Mononuclear cell (primary cell): ENCODE results near the gene HEYL. TPM values are rescaled to one million over a fixed set of nuclear protein-coding genes. Genes with fewer than 3 reads are reported as not detected.
A peak's percentile ranks its signal among the peaks of the same experiment; 100 is the strongest.

Experiments
- H3K27me3 ChIP-seq: 2 replicates; pipeline ENCODE4 v1.6.0; 2011; ENCODE audit warnings: low read length, control low read depth; ENCODE audit not compliant: insufficient read depth
- H3K4me1 ChIP-seq: 2 replicates; pipeline ENCODE4 v1.5.1; 2011; ENCODE audit warnings: mild to moderate bottlenecking, low read length, control low read depth; ENCODE audit not compliant: insufficient read depth
- H3K4me3 ChIP-seq: 2 replicates; pipeline ENCODE4 v1.5.1; 2011; ENCODE audit warnings: mild to moderate bottlenecking, low read length, moderate library complexity
- H3K9me3 ChIP-seq: 2 replicates; pipeline ENCODE4 v1.5.1; 2011; ENCODE audit warnings: low read depth, mild to moderate bottlenecking, control low read depth, low read length
- total RNA-seq: library from RNA; depleted of rRNA; stranded (reverse); fragments of >200 nt; gene quantifications from one replicate; pipeline ENCODE4 v1.2.3, GENCODE V29; 2012

HEYL gene
- not detected for total RNA-seq

DNA sequence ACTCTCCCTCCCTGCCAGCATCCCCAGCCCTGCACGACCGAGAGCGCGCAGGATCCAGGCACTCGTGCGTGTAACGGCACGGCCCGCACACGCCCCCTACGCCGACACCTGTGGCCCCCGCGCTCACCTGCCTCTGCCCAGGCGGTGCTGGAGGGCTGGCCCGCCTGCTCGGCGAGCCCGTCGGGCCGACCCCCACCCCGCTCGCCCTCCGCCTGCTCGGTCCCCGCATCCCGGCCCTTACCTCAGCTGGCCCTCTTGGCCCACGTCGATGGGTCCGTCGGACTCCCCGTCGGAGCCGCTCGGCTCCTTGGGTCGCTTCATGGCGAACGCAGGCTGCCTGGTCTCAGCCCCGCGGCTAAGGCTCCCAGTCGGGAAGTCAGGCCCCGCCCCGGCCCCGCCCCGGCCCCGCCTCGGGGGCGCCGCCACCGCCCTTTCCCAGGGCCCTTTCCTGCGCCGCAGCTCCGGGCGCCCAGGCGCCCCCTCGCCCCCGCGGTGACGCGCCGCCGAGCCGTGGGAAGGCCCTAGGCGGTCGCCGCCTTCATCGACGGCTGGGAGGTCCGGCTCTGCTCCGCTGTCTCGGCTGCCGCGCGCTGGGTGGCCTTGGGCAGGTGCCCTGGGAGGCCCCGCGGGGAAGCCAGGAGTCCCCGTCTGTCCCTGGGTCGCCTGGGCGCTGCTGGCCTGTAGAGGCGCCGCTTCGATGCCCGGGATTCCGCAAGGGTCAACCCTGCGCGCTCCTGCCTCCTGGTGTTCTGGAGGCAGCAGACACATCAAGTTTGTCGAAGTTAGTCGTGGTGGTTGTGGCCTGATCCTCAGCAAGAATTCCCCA, at the start of gene HEYL:
Gene HEYL (minus strand): TSS at position 339 of the 826 bp plus-strand sequence. CDS start 18 bp downstream, at position 321.
- peak within 1 kb of the TSS; percentile 10 for H3K4me3 ChIP-seq
- peaks cover 21% of the 10 kb centered on the region for H3K27me3 ChIP-seq
- H3K4me1 ChIP-seq, result peaks cover 6% of the 10 kb centered on the region
- no peaks in the 10 kb centered on the region for H3K9me3 ChIP-seq

- peaks cover 66% of the 10 kb centered on the region for H3K27me3 ChIP-seq
- H3K4me1 ChIP-seq, result peaks cover 21% of the 10 kb centered on the region
- no peak overlapping the region for H3K4me3 ChIP-seq
- no peaks in the 10 kb centered on the region for H3K9me3 ChIP-seq
Observed at GRCh38 chr1:39689214-39689613, 49.8 kb upstream of the HEYL start.

- Histone ChIP-seq H3K27me3 (peaks cover 63% of the 10 kb centered on the region), H3K4me1 (peaks cover 21% of the 10 kb centered on the region), H3K4me3 (no peak overlapping the region), H3K9me3 (no peaks in the 10 kb centered on the region)
Observed at GRCh38 chr1:39688706-39689105, 49.3 kb upstream of the HEYL start.

DNA sequence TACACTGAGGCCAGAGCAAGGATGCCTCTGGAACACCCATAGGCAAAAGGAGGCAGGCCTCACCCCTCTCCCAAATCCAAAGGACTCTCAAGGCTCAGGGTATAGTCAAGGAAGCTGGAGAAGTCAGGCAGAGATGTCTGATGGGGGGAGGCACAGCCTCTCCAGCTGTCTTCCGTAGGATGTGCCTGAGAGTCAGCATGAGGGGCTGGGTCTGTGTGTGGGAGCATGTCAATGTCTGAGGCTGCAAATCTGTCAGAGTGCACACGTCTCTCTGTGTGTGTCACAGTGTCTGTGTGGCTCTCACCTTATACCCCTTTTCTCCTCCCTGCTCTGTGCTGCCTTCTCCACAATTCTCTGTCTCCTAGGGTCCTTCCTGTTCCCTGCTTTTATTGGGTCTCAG, 47.8 kb upstream of the HEYL start:
- Histone ChIP-seq H3K4me3 (no peak overlapping the region), H3K27me3 (peaks cover 54% of the 10 kb centered on the region), H3K9me3 (no peaks in the 10 kb centered on the region), H3K4me1 (peaks cover 18% of the 10 kb centered on the region)

- H3K27me3 ChIP-seq, result peaks cover 38% of the 10 kb centered on the region
- no peaks in the 10 kb centered on the region for H3K4me1 ChIP-seq
- H3K4me3 ChIP-seq, result no peak overlapping the region
- no peaks in the 10 kb centered on the region for H3K9me3 ChIP-seq
Observed at GRCh38 chr1:39685071-39685470, 45.6 kb upstream of the HEYL start.

DNA sequence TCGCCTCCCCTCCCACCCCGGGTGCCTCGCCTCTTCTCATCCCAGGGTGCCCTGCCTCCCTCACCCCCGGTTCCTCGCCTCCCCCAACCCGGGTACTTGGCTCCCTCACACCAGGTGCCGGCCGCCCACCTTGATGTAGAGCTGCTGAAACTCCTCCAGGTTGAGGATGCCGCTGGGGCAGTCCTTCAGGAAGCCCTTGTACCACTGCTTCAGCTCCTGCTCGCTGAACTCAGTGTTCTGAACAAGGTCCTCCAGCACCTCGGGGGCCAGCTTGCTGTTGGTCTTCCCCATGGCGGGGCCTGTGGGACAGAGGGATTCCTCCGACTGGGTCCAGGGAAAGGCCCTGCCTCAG, 44.8 kb upstream of the HEYL start:
- Histone ChIP-seq H3K4me3 (no peak overlapping the region), H3K27me3 (peaks cover 31% of the 10 kb centered on the region)

DNA sequence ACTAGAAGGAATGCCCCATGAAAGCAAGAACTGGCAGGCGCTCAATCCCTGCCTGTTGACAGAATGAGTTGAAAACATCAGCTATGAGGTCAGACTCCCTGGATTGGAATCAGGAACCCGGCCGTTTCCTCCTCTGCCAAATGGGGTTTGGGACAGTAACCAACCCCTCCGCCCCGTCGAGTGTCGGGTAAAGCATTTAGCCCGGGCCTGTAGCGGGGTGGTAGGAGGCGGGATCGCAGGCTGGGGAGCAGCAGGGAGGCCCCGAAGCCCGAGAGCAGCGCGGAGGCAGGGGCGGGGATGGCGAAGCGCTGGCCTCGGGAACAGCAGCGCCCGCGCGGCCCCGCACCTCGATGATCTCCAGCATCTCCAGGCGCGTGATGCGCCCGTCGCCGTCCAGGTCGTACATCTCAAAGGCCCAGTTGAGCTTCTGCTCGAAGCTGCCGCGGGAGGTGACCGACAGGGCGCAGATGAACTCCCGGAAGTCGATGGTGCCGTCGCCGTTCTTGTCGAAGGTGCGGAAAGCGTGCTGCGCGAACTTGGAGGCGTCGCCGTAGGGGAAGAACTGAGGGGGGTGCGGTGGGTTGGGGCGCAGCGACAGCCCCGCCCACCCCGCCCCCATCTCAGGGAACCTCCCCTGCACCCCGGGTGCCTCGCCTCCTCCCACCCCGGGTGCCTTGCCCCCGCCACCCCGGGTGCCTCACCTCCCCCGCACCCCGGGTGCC, 44.3 kb upstream of the HEYL start:
- peaks cover 26% of the 10 kb centered on the region for H3K27me3 ChIP-seq
- H3K4me1 ChIP-seq, result no peaks in the 10 kb centered on the region
- no peak overlapping the region for H3K4me3 ChIP-seq
- no peaks in the 10 kb centered on the region for H3K9me3 ChIP-seq

More for the DNA sequence above, 44.8 kb upstream of the HEYL start:
- no peaks in the 10 kb centered on the region for H3K9me3 ChIP-seq
- H3K4me1 ChIP-seq, result no peaks in the 10 kb centered on the region

DNA sequence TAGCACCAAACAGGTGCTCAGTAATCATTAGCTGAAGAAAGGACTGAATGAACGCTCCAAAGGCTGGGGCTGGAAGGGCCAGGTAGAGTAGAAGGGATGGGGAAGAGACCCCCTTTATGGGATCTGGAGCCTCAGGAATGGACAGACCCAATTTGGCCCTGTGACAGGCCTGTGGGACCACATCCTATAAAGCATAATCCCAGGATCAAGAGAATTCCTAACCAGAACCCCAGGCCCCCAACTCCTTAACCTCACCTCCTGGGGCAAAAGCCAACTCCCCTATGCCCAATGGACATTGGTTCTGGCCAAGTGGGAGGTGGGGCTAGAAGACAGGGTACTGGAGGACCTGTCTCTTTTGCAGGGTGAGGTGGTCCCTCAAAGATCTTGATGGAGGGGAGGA, 42.6 kb upstream of the HEYL start:
- peaks cover 23% of the 10 kb centered on the region for H3K27me3 ChIP-seq

GRCh38 chr1:39681294-39681693, 41.9 kb upstream of the HEYL start:
- Histone ChIP-seq H3K9me3 (no peaks in the 10 kb centered on the region), H3K4me1 (no peaks in the 10 kb centered on the region), H3K27me3 (peaks cover 21% of the 10 kb centered on the region), H3K4me3 (no peak overlapping the region)

More for the DNA sequence above, 42.6 kb upstream of the HEYL start:
- no peaks in the 10 kb centered on the region for H3K9me3 ChIP-seq
- H3K4me3 ChIP-seq, result no peak overlapping the region
- H3K4me1 ChIP-seq, result no peaks in the 10 kb centered on the region

DNA sequence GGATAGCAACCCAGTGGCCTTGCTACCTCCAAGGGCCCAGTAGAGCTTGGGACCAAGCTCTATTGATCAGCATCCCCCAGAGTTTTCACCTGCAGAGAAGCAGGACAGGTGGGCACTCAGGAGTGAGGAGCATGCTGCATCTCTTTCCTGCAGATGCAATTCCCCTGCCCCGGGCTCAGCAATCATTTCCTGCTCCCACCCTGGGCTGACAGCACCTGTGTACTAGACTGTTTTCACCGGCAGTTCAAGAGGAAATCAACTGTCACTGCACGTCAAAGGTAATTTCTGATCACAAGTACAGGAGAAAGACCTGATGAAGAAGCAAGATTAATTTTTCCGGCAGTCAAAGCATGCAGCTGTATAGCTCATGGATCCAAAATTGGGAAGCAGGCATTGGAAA, 41.3 kb upstream of the HEYL start:
- H3K9me3 ChIP-seq, result no peaks in the 10 kb centered on the region
- H3K4me1 ChIP-seq, result no peaks in the 10 kb centered on the region
- H3K27me3 ChIP-seq, result peaks cover 21% of the 10 kb centered on the region
- no peak overlapping the region for H3K4me3 ChIP-seq

- Histone ChIP-seq H3K27me3 (peaks cover 17% of the 10 kb centered on the region), H3K9me3 (no peaks in the 10 kb centered on the region), H3K4me3 (no peak overlapping the region)
Observed at GRCh38 chr1:39679821-39680220, 40.4 kb upstream of the HEYL start.

DNA sequence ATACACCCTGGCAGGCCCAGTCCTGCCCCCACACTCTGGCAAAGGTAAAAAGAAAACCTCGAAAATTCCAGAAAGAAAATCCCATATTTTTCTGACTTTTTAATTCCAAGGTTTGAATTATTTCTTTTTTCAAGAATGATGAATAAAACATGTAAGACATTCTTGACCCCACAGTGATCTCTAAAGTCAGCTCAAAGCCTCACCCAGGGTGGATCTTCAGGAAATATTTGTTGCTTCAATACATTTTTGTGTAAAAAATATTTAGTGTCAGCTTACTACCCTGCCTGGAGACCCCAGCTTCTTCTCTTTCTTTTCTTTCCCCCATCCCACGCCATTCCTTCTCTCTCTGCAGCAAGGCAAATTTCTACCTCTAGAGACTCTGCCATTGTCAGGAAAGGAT, 39.4 kb upstream of the HEYL start:
- Histone ChIP-seq H3K4me1 (no peaks in the 10 kb centered on the region), H3K4me3 (no peak overlapping the region), H3K27me3 (peaks cover 11% of the 10 kb centered on the region), H3K9me3 (no peaks in the 10 kb centered on the region)

More at GRCh38 chr1:39679821-39680220, 40.4 kb upstream of the HEYL start:
- H3K4me1 ChIP-seq, result no peaks in the 10 kb centered on the region

- Histone ChIP-seq H3K9me3 (no peaks in the 10 kb centered on the region), H3K4me1 (no peaks in the 10 kb centered on the region), H3K4me3 (no peak overlapping the region), H3K27me3 (peaks cover 13% of the 10 kb centered on the region)
Observed at GRCh38 chr1:39677645-39678044, 38.2 kb upstream of the HEYL start.

DNA sequence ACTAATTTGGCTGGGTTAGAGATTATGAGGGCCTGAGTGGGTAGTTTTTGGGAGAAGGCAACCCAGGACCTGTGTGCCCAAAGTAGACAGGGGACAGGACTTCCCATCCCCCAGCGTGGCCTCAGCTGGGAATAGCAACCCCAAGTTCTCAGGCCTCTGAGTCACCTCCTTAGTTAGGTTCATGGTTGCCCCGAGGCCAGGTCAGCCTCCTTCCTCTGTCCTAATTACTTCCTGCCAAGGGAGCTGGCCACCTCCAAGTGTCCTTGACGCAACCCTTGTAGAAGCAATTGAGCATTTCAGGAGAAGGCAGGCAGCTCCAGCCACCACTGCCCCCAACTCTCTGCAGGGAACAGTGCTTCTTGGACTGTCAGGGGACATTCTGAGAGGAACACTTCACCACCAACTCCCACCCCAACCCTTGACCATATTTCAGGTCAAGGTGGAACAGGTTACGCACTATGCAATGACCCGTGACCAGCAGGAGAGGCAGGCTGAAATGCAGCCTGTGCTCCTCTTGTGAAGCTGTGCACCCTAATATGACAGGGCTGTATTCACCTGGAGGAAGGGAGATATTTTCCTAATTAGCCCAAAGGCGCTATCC, 37.6 kb upstream of the HEYL start:
- Histone ChIP-seq H3K27me3 (peaks cover 19% of the 10 kb centered on the region), H3K4me1 (peaks cover 5% of the 10 kb centered on the region), H3K9me3 (no peaks in the 10 kb centered on the region), H3K4me3 (no peak overlapping the region)

GRCh38 chr1:39675220-39675619, 35.8 kb upstream of the HEYL start:
- Histone ChIP-seq H3K4me1 (peaks cover 16% of the 10 kb centered on the region), H3K4me3 (no peak overlapping the region), H3K9me3 (no peaks in the 10 kb centered on the region), H3K27me3 (peaks cover 31% of the 10 kb centered on the region)
